GM10847 (cell line): ENCODE measurements around the gene NUDC.

Experiments used
- POLR2A ChIP-seq: IDR thresholded peaks from 2 replicates; pipeline ENCODE4 v1.6.1; 2011; ENCODE audit not compliant: insufficient read length; ENCODE audit errors: extremely low read depth

NUDC gene

DNA sequence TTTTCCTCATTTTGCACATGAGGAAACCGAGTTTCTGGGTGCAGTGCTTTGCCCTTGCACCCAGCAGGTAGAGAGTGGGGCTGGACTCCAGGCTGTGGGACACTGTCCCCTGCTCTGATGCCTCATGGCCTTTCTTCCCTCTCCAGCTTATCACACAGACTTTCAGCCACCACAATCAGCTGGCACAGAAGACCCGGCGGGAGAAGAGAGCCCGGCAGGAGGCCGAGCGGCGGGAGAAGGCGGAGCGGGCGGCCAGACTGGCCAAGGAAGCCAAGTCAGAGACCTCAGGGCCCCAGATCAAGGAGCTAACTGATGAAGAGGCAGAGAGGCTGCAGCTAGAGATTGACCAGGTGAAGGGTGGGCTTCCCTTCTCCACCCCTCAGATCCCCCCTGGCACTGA, 19.8 kb downstream of the NUDC start:
- no peak for TF ChIP-seq POLR2A

- TF ChIP-seq POLR2A = no peak
These were observed 21.1 kb downstream of the NUDC start for GRCh38 chr1:26942656-26943055.

DNA sequence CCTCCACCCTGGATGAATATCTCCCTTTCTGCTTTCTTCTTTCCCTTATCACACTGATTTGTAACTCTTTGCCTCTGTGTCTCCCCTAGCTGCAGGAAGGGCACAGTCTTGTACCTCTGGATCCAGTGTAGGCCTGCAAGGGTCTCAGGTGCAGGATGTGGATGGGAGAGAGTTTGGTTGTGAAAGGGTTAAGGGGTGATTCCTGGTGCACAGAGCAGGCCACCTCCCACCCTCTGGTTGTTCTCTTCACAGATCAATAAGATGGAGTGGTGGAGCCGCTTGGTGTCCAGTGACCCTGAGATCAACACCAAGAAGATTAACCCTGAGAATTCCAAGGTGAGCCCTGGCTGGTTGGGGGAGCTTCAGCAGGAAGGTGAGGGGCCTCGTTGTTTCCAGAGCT, 23.6 kb downstream of the NUDC start:
- TF ChIP-seq POLR2A = no peak

GRCh38 chr1:26945728-26946127, 24.2 kb downstream of the NUDC start:
- TF ChIP-seq POLR2A = no peak

- TF ChIP-seq POLR2A = no peak
These were observed 24.7 kb downstream of the NUDC start for GRCh38 chr1:26946270-26946669.

DNA sequence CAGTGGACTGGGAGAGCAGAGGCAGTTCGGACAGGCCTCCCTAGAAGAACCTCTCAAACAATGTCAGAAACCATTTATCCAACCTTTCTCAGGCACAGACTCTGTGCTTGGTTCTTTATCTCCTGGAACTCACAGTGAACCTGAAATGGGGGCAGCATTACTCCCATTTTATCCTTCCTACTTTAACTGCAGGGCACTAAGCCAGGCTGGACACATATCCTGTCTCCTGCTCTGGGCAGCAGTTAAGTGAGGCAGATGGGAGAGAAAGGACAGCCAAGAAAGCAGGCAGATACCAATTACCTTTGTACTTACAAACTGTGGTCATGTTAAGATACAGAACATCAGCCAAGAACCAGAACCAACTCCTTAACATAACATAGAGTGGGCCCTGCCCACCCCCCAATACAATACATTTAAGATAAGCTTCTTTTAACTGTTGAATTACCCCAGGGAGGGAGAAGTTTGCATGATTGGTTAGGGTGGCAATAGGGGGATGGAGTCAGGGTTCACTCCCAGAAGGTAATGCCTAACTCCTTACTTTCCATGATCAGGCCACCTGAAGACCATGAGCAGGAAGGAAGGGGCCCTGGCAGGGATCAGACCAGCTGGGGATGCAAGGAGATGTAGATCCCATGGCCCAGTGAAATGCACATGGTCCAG, 27.9 kb downstream of the NUDC start:
- TF ChIP-seq POLR2A = no peak

GRCh38 chr1:26949926-26950319, 28.4 kb downstream of the NUDC start:
- TF ChIP-seq POLR2A = no peak

DNA sequence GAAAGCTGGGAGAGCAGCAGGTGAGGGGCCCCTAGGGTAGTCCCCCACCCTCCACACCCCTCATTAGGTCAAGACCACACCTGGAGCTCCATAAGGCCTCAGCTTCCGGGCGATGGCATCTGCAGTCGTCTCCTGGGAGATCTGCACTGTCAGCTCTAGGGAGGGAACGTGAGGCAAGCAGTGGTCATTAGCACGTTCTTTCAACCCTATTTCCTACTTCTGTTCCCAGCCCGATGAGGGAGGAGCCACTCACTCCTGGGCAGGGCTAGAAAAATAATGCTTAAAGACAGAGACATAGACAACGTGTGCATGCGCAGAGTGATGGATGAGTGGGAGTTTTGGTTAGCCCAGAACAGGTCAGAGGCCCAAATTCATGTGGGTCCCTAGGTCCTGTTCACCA, 29.1 kb downstream of the NUDC start:
- no peak for TF ChIP-seq POLR2A

GRCh38 chr1:26951216-26951615, 29.7 kb downstream of the NUDC start:
- TF ChIP-seq POLR2A = no peak

DNA sequence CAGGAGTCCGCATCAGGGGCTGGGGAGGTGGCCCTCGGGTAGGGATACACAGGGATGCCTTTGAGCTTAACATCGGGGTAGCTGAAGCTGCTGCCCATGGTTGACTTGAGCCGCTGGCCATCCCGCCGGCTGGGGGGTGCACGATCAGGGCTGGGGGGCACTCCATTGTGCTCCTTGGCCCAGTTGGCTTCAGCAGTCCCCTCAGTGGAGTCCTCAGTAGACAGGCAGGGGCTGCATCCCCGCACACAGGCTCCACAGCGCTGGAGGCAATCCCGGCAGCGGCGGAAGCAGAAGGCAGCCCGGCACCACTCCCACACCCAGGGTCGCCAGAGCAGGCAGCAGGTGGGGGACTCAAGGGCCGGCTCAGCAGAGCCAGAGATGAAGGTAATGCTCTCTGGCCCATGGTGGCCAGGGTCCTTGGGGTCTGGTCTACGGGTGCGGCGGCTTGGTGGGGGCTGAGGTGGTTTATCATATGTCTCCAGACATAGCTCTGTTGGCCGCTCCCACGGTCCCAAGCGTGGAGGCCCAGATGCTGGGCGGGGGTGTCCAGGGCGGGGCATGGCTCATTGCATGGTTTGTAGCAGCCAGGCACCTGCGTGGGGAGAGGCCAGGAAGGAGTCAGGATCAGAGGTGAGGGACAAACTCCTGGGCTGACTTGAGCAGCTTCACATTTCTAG, 30.4 kb downstream of the NUDC start:
- no peak for TF ChIP-seq POLR2A

- TF ChIP-seq POLR2A = no peak
These were observed 31.8 kb downstream of the NUDC start for GRCh38 chr1:26953374-26953773.

DNA sequence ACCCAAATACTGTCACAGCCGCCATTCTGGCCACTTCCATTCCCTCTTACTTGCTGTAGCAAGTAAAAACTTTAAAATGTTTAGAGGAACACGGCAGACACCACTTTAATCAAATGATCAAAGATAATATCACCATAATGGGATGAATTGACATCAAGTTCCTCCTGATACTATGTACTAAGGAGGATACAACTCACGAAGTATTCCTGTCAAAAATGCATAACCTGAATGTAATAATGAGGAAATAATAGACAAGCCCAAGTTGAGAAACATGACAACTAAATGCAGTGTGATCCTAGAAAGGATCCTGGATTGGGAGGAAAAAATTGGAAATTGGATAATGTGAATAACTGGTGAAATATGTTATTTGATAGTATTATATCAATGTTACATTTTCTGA, 34.8 kb downstream of the NUDC start:
- TF ChIP-seq POLR2A = no peak

DNA sequence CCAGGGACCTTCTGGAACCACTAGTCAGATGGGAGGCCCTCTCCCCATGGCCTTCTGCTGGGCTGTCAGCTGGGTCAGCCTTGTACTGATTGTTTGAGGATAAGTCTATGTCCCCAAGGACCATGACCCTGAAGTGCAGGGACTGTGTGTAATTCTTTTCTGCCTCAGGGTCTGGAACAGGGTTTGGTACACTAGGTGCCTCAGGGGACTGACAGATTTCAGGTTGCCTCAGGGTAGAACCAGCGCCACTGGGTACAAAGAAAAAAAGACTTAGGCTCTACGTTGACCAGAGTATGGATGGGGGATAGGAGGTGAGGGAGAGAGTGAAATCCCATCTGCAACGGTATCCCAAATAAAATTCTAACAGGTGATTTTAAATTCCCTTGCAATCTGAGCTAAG, 35.8 kb downstream of the NUDC start:
- TF ChIP-seq POLR2A = no peak

GRCh38 chr1:26959270-26959669, 37.7 kb downstream of the NUDC start:
- no peak for TF ChIP-seq POLR2A

DNA sequence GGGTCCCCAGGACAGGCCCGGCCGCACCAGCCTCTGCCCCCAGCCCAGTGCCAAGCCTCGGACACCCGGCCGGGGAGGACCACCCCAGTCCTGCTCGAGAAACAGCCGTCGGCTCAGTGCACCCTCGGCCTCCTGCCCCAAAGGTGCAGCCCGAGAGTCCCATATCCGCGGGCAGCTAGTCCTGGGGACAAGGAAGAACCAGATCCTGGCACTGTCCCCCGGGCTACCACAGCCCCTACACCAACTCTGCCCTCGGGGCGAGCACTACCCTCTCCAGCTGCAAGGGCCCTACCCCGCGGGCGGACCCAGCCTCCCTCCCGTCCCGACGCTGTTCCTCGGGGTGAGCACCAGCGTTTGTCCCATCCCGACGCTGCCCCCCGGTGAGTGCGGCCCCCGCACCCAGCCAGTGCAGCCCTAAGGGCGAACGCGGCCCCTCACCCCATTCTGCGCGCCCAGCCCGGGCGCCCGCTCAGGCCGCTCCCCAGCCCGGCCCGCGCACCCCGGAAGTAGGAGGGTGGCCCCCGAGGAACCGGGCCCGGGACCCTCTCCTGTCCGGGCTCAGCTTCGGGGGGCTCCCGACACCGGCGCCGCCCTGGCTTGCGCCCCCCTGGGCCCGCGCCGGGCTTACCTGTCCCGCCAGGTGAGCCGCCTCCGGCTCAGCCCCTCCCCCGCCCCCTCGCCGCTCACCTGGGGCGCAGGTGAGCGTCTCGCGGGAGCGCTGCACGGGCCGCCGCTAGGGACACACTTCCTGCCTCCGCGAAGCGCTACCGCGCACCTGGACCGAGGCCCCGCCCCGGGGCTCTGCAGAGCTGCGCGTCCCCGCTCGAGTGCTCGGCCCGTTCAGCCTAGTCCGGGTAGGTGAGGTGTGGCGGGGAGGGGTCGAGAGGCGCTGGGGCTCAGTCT, 38.4 kb downstream of the NUDC start, which contains the start of gene KDF1:
Gene KDF1, minus strand, starts transcription at position 747 of the 903 bp plus-strand sequence. CDS start 8,088 bp downstream, outside the sequence.
- TF ChIP-seq POLR2A = no peak

DNA sequence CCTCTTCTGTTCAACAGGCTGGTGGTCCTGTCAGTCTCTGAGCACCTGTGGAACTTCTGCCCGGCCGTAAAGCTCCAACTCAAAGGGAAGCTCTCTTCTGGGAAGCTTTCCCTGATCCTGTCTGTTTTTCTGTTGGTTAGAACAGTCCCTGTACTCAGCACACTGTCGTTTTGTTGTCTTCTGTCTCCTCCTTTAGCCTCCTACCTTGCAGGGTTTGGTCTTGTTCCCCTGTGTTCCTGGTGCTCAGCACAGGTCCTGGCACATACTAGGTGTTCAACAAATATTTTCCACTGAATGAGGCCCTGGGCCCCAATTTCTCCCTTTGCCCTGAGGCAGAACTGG, 39.1 kb downstream of the NUDC start:
- TF ChIP-seq POLR2A = no peak
